ENCODE data around the gene GRHL1. TPM values are rescaled to one million over a fixed set of nuclear protein-coding genes. Genes with fewer than 3 reads are reported as not detected.
A peak's percentile ranks its signal among the peaks of the same experiment; 100 is the strongest.

The GRHL1 gene
- total and polyA plus RNA-seq, 2 donors (not counting 1 experiment from before 2014, with no cell fraction given) = 0.25 to 0.76 TPM

DNA sequence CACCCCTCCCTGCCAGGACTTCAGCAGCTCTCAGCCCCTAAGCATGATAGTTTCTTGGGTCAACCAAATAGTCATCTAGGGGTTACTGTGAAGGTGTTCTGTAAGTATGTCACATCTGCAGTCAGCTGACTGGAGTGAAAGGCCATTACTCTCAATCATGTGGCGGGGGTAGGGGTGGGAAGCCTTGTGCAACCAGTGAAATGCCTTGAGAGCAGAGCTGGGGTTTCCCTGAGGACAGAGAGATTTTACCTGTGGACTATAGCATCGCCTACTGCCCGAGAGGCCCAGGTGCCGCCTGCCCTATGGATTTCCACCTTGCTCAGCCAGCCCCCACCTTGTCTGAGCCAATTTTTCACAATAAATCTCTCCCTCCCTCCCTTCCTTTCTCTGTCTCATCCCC, 71.0 kb downstream of the GRHL1 start:
- H4K20me1 ChIP-seq (ENCODE audit: control insufficient read depth, insufficient read depth, low read length, poor library complexity, severe bottlenecking) = no peaks in the 10 kb centered on the region
- TF ChIP-seq CTCF (IDR thresholded peaks at IDR 0.05) = no peak
- no peak for TF ChIP-seq EZH2 (IDR thresholded peaks at IDR 0.05; ENCODE audit: borderline replicate concordance, insufficient read depth, low read depth, low read length, poor library complexity, severe bottlenecking)
- peaks cover 5% of the 10 kb centered on the region for H3K4me1 Mint-ChIP-seq
- peaks cover 10% of the 10 kb centered on the region for H3K27me3 Mint-ChIP-seq
- H3K9me3 Mint-ChIP-seq (ENCODE audit: insufficient read depth) = no peaks in the 10 kb centered on the region
- intact Hi-C loops (cut with micrococcal nuclease) = no loop called here
- no peaks in the 10 kb centered on the region for H3K79me2 ChIP-seq (ENCODE audit: control insufficient read depth, insufficient read depth, low read length)
- no peaks in the 10 kb centered on the region for H3K4me1 ChIP-seq (ENCODE audit: control insufficient read depth in 2 of 2, insufficient read depth in 2 of 2, low read length in 2 of 2)
- H3K4me2 ChIP-seq (replicated peaks; ENCODE audit: low read depth, low read length, poor library complexity, severe bottlenecking) = no peak overlapping the region
- ATAC-seq (ENCODE audit: low read depth) (no peak), DNase-seq (no peak)
- H3K4me3 ChIP-seq (ENCODE audit: control extremely low read depth in 1 of 5, extremely low read depth in 1 of 5, insufficient read depth in 1 of 5, low read depth in 2 of 5, low read length in 4 of 5) = no peak overlapping the region
- ChIA-PET POLR2A (no interaction called here), CTCF (interaction anchor here (1.6 kb wide), 1 partner anchor 24 kb away, joined by 4 read pairs; no protein-coding TSS in a partner anchor)
- no peak overlapping the region for H3K4me3 Mint-ChIP-seq
- no peaks in the 10 kb centered on the region for H3K36me3 ChIP-seq (replicated peaks in 1 of 2; ENCODE audit: control extremely low read depth in 1 of 2, control insufficient read depth in 1 of 2, extremely low read depth in 1 of 2, insufficient read depth in 2 of 2, low read length in 1 of 2)
- H3K27ac Mint-ChIP-seq = peak overlapping the region; percentile 4
- no peak overlapping the region for H2AFZ ChIP-seq (ENCODE audit: insufficient read depth, low read depth, low read length, poor library complexity, severe bottlenecking)
- 93% methylated on average over 3 of the region's 4 CpGs for WGBS (ENCODE audit: insufficient coverage)
- H3K9ac ChIP-seq (ENCODE audit: low read length) = no peak overlapping the region
- no peak overlapping the region for H3K27ac ChIP-seq (ENCODE audit: low read length in 2 of 2)
- H3K27me3 ChIP-seq (replicated peaks in 1 of 4; ENCODE audit: control extremely low read depth in 1 of 4, control insufficient read depth in 3 of 4, insufficient read depth in 4 of 4, low read length in 3 of 4) = no peaks in the 10 kb centered on the region
- peaks cover 0 to 2% (median 0%) of the 10 kb centered on the region in 3 donors for H3K9me3 ChIP-seq (ENCODE audit: control extremely low read depth in 1 of 3, control insufficient read depth in 2 of 3, insufficient read depth in 1 of 3, low read length in 2 of 3)

- Mint-ChIP-seq H3K9me3 (ENCODE audit: insufficient read depth) (no peaks in the 10 kb centered on the region), H3K27ac (peak overlapping the region; percentile 4), H3K4me1 (peaks cover 7% of the 10 kb centered on the region), H3K27me3 (peaks cover 10% of the 10 kb centered on the region), H3K4me3 (no peak overlapping the region)
- H3K4me3 ChIP-seq (ENCODE audit: control extremely low read depth in 1 of 5, extremely low read depth in 1 of 5, insufficient read depth in 1 of 5, low read depth in 2 of 5, low read length in 4 of 5) = no peak overlapping the region
- TF ChIP-seq EZH2 (IDR thresholded peaks at IDR 0.05; ENCODE audit: borderline replicate concordance, insufficient read depth, low read depth, low read length, poor library complexity, severe bottlenecking) (no peak), CTCF (IDR thresholded peaks at IDR 0.05) (no peak)
- 91% methylated on average over 10 of the region's 10 CpGs for WGBS (ENCODE audit: insufficient coverage)
- H3K4me1 ChIP-seq (ENCODE audit: control insufficient read depth in 2 of 2, insufficient read depth in 2 of 2, low read length in 2 of 2) = peaks cover 3 to 6% of the 10 kb centered on the region in 2 donors
- no peak overlapping the region for H3K9ac ChIP-seq (ENCODE audit: low read length)
- no peak overlapping the region for H3K4me2 ChIP-seq (replicated peaks; ENCODE audit: low read depth, low read length, poor library complexity, severe bottlenecking)
- CTCF ChIA-PET = no interaction called here
- H3K27me3 ChIP-seq (replicated peaks in 1 of 4; ENCODE audit: control extremely low read depth in 1 of 4, control insufficient read depth in 3 of 4, insufficient read depth in 4 of 4, low read length in 3 of 4) = no peaks in the 10 kb centered on the region
- H3K79me2 ChIP-seq (ENCODE audit: control insufficient read depth, insufficient read depth, low read length) = no peaks in the 10 kb centered on the region
- H3K9me3 ChIP-seq (ENCODE audit: control extremely low read depth in 1 of 3, control insufficient read depth in 2 of 3, insufficient read depth in 1 of 3, low read length in 2 of 3) = no peaks in the 10 kb centered on the region
- no peak overlapping the region for H3K27ac ChIP-seq (ENCODE audit: low read length in 2 of 2)
- intact Hi-C loops (cut with micrococcal nuclease) = no loop called here
- no peaks in the 10 kb centered on the region for H4K20me1 ChIP-seq (ENCODE audit: control insufficient read depth, insufficient read depth, low read length, poor library complexity, severe bottlenecking)
- ATAC-seq (ENCODE audit: low read depth) (no peak), DNase-seq (no peak)
- POLR2A ChIA-PET = no interaction called here
- no peak overlapping the region for H2AFZ ChIP-seq (ENCODE audit: insufficient read depth, low read depth, low read length, poor library complexity, severe bottlenecking)
- H3K36me3 ChIP-seq (replicated peaks in 1 of 2; ENCODE audit: control extremely low read depth in 1 of 2, control insufficient read depth in 1 of 2, extremely low read depth in 1 of 2, insufficient read depth in 2 of 2, low read length in 1 of 2) = no peaks in the 10 kb centered on the region
These were observed 71.6 kb downstream of the GRHL1 start for GRCh38 chr2:10022966-10023662.
